ENCODE measurements around the gene TMEM221. TPM values are rescaled to one million over a fixed set of nuclear protein-coding genes. Genes with fewer than 3 reads are reported as not detected.

TMEM221 gene
- total and polyA plus RNA-seq, 10 of the 15 experiments (the other 5 are each of a cell fraction or from before 2014, with no cell fraction given) = 0.04 to 0.24 TPM; not detected in 8

- TF ChIP-seq, protein P1, sequence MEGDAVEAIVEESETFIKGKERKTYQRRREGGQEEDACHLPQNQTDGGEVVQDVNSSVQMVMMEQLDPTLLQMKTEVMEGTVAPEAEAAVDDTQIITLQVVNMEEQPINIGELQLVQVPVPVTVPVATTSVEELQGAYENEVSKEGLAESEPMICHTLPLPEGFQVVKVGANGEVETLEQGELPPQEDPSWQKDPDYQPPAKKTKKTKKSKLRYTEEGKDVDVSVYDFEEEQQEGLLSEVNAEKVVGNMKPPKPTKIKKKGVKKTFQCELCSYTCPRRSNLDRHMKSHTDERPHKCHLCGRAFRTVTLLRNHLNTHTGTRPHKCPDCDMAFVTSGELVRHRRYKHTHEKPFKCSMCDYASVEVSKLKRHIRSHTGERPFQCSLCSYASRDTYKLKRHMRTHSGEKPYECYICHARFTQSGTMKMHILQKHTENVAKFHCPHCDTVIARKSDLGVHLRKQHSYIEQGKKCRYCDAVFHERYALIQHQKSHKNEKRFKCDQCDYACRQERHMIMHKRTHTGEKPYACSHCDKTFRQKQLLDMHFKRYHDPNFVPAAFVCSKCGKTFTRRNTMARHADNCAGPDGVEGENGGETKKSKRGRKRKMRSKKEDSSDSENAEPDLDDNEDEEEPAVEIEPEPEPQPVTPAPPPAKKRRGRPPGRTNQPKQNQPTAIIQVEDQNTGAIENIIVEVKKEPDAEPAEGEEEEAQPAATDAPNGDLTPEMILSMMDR (IDR thresholded peaks at IDR 0.05 in 2 of 3, conservative IDR thresholded peaks at IDR 0.05 in 1 of 3; ENCODE audit: control insufficient read depth in 2 of 3, extremely low read depth in 1 of 3, insufficient read depth in 1 of 3, low read depth in 3 of 3, low read length in 3 of 3) = no peak
- TF ChIP-seq JUND (IDR thresholded peaks at IDR 0.05; ENCODE audit: low read depth, low read length) (no peak), POLR2AphosphoS2 (IDR thresholded peaks at IDR 0.05; ENCODE audit: low read depth, low read length) (no peak), RELB (IDR thresholded peaks at IDR 0.05; ENCODE audit: low read depth) (no peak; the same call in 1 of the 2 replicates), GABPA (IDR thresholded peaks at IDR 0.05; ENCODE audit: low read depth) (no peak), ASH2L (IDR thresholded peaks at IDR 0.05; ENCODE audit: borderline replicate concordance, low read depth) (no peak), POLR2AphosphoS5 (IDR thresholded peaks at IDR 0.05; ENCODE audit: low read length) (peak; percentile 93), SRF (IDR thresholded peaks at IDR 0.05; ENCODE audit: low read depth in 2 of 2, low read length in 2 of 2) (no peak), PAX5 (IDR thresholded peaks at IDR 0.05; ENCODE audit: borderline replicate concordance, low read depth, low read length) (no peak), SP1 (IDR thresholded peaks at IDR 0.05; ENCODE audit: low read depth, low read length) (peak; percentile 5), HDAC2 (IDR thresholded peaks at IDR 0.05) (no peak), SPI1 (IDR thresholded peaks at IDR 0.05; ENCODE audit: borderline replicate concordance, insufficient read depth, low read depth, low read length) (peak; percentile 23; the same call in 1 of the 2 replicates), CBFB (IDR thresholded peaks at IDR 0.05; ENCODE audit: low read depth) (0 out of 2 replicates have a peak, but pooled peaks have one; percentile 12), JUNB (IDR thresholded peaks at IDR 0.05) (no peak)
- TF ChIP-seq, protein P2, sequence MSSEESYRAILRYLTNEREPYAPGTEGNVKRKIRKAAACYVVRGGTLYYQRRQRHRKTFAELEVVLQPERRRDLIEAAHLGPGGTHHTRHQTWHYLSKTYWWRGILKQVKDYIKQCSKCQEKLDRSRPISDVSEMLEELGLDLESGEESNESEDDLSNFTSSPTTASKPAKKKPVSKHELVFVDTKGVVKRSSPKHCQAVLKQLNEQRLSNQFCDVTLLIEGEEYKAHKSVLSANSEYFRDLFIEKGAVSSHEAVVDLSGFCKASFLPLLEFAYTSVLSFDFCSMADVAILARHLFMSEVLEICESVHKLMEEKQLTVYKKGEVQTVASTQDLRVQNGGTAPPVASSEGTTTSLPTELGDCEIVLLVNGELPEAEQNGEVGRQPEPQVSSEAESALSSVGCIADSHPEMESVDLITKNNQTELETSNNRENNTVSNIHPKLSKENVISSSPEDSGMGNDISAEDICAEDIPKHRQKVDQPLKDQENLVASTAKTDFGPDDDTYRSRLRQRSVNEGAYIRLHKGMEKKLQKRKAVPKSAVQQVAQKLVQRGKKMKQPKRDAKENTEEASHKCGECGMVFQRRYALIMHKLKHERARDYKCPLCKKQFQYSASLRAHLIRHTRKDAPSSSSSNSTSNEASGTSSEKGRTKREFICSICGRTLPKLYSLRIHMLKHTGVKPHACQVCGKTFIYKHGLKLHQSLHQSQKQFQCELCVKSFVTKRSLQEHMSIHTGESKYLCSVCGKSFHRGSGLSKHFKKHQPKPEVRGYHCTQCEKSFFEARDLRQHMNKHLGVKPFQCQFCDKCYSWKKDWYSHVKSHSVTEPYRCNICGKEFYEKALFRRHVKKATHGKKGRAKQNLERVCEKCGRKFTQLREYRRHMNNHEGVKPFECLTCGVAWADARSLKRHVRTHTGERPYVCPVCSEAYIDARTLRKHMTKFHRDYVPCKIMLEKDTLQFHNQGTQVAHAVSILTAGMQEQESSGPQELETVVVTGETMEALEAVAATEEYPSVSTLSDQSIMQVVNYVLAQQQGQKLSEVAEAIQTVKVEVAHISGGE (CRISPR knock-in tag; IDR thresholded peaks at IDR 0.05) = no peak
- TF ChIP-seq, protein P3, sequence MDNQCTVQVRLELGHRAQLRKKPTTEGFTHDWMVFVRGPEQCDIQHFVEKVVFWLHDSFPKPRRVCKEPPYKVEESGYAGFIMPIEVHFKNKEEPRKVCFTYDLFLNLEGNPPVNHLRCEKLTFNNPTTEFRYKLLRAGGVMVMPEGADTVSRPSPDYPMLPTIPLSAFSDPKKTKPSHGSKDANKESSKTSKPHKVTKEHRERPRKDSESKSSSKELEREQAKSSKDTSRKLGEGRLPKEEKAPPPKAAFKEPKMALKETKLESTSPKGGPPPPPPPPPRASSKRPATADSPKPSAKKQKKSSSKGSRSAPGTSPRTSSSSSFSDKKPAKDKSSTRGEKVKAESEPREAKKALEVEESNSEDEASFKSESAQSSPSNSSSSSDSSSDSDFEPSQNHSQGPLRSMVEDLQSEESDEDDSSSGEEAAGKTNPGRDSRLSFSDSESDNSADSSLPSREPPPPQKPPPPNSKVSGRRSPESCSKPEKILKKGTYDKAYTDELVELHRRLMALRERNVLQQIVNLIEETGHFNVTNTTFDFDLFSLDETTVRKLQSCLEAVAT (IDR thresholded peaks at IDR 0.05) = no peak
- TF ChIP-seq, protein P4, sequence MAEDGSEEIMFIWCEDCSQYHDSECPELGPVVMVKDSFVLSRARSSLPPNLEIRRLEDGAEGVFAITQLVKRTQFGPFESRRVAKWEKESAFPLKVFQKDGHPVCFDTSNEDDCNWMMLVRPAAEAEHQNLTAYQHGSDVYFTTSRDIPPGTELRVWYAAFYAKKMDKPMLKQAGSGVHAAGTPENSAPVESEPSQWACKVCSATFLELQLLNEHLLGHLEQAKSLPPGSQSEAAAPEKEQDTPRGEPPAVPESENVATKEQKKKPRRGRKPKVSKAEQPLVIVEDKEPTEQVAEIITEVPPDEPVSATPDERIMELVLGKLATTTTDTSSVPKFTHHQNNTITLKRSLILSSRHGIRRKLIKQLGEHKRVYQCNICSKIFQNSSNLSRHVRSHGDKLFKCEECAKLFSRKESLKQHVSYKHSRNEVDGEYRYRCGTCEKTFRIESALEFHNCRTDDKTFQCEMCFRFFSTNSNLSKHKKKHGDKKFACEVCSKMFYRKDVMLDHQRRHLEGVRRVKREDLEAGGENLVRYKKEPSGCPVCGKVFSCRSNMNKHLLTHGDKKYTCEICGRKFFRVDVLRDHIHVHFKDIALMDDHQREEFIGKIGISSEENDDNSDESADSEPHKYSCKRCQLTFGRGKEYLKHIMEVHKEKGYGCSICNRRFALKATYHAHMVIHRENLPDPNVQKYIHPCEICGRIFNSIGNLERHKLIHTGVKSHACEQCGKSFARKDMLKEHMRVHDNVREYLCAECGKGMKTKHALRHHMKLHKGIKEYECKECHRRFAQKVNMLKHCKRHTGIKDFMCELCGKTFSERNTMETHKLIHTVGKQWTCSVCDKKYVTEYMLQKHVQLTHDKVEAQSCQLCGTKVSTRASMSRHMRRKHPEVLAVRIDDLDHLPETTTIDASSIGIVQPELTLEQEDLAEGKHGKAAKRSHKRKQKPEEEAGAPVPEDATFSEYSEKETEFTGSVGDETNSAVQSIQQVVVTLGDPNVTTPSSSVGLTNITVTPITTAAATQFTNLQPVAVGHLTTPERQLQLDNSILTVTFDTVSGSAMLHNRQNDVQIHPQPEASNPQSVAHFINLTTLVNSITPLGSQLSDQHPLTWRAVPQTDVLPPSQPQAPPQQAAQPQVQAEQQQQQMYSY (CRISPR knock-in tag; IDR thresholded peaks at IDR 0.05) = no peak
Observed at GRCh38 chr19:17405250-17406045, 43.0 kb downstream of the TMEM221 start, which contains the start of gene BST2 (continued).
